Left forelimb (tissue), 1 donor: Measurements from ENCODE around the gene WDR33.

Experiments
- DNase-seq: peaks from one replicate; pipeline ENCODE4 v3.0.0-alpha.2; 2018; ENCODE audit warnings: low spot score

Gene WDR33

DNA sequence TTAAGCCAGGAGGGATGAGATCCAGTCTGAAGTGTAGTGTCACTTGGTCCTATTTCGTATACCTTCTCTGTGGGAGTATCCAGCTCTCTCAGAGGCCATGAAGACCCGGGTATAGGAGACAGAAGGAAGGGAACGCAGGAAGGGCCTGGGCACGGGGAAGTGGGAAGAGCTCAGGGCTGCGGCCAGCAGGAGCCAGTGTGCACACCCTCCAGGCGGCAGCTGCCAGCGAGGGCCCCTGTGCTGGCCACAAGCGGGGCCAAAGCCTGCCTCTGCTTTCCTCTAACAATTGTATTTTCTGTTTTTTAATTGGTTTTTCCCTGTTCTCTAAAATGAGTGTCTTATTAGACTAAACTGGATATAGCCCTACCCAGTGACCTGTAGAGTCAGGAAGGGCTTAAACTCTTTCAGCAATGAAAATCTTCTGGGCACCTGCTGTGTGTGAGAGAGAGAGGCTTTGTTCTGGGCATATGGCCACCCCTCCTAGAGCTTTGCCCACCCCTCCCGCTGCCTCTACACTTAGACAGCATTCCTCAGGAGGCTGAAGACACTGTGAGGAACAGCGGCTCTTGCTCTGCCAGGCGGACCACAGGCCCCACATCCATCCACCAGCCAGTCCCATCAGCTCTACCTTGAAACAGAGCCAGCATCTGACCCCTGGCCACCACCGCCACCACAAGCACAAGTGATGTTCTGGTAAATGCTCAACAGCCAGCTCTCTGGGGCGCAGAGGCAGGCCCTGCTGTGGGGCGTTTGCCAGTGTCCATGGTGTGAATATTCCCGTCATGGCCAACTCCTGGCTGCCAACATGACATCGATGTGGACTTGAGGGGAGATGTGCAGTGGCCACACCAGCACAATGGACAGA lies 155.5 kb downstream of the WDR33 start:
- no peak for DNase-seq

DNA sequence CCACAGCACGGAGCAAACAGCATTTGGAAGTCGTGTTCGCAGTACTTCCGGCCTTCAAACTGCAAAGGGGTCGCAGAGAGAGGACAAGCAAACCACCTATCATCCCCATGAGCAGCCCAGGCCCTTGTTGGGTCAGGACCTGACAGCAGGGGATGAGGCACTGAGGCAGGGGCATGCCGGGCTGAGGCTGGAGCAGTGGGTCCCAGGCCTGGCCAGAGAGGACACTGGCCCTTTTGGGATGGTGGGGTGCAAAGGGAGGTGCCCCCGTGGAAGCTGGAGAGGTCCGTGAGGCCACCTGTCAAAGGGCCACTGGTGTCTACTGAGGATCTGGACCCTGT lies 156.2 kb downstream of the WDR33 start:
- DNase-seq, result no peak

DNA sequence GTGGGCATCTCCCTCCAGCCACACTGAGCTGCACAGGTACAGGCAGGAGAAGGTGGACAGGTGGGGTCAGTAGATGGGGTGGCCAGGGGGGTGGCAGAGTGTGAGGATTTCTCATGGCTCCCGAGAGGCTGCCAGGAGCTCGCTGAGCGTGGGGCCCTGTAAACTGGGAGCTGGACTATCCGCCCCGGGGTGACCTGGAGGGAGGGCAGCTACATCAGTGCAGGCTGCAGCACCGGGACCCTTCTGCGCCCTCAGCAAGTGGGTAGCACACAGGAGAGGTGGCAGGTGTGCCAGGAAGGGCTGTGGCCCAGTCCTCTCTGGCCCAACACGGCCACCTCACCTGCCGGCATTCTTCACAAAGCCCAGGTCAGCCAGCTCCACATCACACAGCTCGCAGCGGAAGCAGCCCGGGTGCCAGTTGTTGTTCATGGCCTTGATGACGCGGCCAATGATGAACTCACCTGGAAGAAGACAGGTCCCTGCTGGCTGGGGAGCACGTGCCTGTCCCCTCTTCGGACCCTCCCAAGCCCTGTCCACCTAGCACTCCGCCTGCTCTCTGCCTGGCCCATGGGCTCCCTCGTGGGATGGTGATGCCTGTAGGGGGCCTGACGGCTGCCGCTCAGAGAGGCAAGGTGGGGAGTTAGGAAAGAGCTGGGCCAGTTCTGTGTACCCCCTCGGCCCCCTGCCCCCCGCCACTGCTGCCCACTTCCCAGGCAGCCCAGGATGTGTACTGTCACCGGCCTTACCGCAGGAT lies 156.7 kb downstream of the WDR33 start:
- DNase-seq, result no peak

DNA sequence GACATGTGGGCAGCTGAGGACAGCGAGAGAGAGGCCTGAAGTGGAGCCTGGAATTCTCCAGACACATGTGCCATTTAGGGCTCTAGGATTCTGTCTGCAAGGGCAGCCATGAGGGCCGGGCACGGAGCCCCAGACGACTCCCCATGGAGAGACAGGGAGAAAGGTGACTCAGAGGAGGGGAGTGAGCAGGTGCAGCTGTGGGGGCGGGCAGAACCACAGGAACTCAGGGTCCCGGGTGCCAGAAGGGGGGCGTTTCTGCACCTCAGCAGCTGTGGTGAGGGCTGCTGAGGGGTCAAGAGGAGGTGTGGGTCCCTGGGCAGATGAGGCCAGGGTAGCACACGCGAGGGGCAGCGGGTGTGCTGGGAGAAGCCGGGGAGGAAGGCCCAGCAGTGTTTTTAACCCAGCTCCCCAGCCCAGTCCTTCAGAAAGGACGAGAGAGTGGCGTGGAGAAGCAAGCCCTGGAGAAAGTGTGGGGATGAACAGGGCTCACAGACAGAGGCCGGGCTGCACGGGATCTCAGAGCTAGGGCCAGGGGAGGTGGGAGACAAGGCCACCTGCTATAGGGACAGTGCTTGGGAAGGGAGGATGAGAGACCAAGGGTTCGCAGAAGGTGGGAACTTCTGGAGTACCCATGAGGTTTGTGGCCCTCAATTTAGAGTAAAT lies 157.4 kb downstream of the WDR33 start:
- no peak for DNase-seq

DNA sequence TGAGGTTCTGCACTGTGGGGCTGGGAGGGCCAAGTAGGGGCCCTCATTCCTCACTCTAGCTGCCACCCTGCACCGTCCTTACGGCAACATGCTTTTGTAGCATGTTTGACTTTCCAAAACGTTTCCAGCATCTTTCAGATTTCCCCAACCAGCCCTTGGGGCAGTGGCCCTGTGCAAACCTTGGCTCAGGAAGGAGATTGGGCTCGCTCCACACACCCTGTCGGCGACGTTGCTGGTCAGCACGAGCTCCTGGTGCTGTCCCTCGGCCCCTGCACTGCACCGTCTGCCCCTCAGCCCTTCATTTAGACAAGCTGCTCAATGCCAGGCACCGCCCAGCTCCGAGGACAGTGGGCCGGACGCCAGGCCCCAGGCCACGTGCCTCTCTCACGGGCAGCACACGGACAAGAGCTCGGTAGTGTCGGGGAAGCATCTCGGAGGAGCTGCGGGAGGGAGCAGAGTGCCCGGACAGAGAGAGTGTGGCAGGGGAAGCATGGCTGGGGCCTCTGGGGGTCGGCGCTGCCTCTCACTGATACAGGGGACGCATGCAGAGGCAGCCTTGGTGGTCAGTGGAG lies 158.1 kb downstream of the WDR33 start:
- no peak for DNase-seq

DNA sequence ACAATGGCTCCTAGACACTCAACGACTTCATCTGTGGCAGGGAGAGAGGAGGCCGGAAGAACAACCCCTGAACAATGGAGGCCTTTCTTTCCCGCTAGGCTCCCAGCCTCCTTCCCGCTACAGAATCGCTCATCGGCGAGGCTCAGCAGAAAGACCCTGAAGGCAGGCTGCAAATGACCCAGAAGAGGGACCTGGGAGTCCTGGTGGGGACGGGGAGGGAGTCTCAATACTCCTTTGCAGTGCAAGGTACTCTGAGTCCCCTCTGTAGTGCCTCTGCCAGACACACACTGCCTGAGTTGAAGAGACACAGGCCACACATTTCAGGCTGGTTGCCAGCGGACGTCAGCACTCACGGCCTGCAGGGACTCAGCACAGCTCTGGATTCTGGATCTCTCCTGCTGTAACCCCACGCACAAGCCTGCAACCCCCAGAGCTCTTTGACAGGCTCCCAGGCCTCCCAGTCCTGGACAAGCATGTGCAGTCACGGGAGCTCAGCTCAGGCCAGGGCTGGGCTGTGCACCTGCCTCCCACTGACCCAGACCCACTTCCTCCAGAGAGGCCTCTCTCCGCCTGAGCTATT lies 158.9 kb downstream of the WDR33 start:
- no peak for DNase-seq

DNA sequence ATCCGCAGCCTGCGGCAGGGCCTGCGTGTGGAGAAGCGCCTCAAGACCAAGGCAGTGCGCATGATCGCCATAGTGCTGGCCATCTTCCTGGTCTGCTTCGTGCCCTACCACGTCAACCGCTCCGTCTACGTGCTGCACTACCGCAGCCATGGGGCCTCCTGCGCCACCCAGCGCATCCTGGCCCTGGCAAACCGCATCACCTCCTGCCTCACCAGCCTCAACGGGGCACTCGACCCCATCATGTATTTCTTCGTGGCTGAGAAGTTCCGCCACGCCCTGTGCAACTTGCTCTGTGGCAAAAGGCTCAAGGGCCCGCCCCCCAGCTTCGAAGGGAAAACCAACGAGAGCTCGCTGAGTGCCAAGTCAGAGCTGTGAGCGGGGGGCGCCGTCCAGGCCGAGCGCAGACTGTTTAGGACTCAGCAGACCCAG lies 159.6 kb downstream of the WDR33 start:
- no peak for DNase-seq
